GM23248 (cell line): ENCODE results near the gene WDR54. TPM values are rescaled to one million over a fixed set of nuclear protein-coding genes. Genes with fewer than 3 reads are reported as not detected.
A peak's percentile ranks its signal among the peaks of the same experiment; 100 is the strongest.

Experiments
- DNase-seq: peaks from one replicate; pipeline ENCODE4 v3.0.0-alpha.2; 2015
- H2AFZ ChIP-seq: fragments of 200-600 bp; sonication (generic); 2 replicates; pipeline ENCODE4 v1.6.1; 2016; ENCODE audit warnings: antibody characterized with exemption
- H3F3A ChIP-seq: fragments of 200-600 bp; sonication (generic); 2 replicates; pipeline ENCODE4 v1.6.1; 2016; ENCODE audit warnings: mild to moderate bottlenecking, antibody characterized with exemption, mixed run types; ENCODE audit not compliant: insufficient read depth
- H3K27ac ChIP-seq: fragments of 200-600 bp; sonication (generic); 2 replicates; pipeline ENCODE4 v1.5.1; 2016; ENCODE audit warnings: mild to moderate bottlenecking
- H3K27me3 ChIP-seq: fragments of 200-600 bp; sonication (generic); replicated peaks from 2 replicates; pipeline ENCODE4 v1.6.1; 2016; ENCODE audit warnings: mild to moderate bottlenecking; ENCODE audit not compliant: insufficient read depth
- H3K36me3 ChIP-seq: fragments of 200-600 bp; sonication (generic); 2 replicates; pipeline ENCODE4 v1.6.1; 2016; ENCODE audit warnings: low read depth, mild to moderate bottlenecking
- H3K4me1 ChIP-seq: fragments of 200-600 bp; sonication (generic); 2 replicates; pipeline ENCODE4 v1.6.1; 2016; ENCODE audit warnings: mild to moderate bottlenecking; ENCODE audit not compliant: insufficient read depth
- H3K4me2 ChIP-seq: fragments of 200-600 bp; sonication (generic); one replicate; pipeline ENCODE4 v1.6.1; 2016; ENCODE audit warnings: mild to moderate bottlenecking; ENCODE audit not compliant: unreplicated experiment
- H3K4me3 ChIP-seq: fragments of 200-600 bp; sonication (generic); 2 replicates; pipeline ENCODE4 v1.5.1; 2016; ENCODE audit warnings: mild to moderate bottlenecking
- H3K79me2 ChIP-seq: fragments of 200-600 bp; sonication (generic); 2 replicates; pipeline ENCODE4 v1.6.1; 2016; ENCODE audit warnings: mild to moderate bottlenecking; ENCODE audit not compliant: insufficient read depth
- H3K9ac ChIP-seq: fragments of 200-600 bp; sonication (generic); 2 replicates; pipeline ENCODE4 v1.6.1; 2016; ENCODE audit warnings: mild to moderate bottlenecking
- H3K9me2 ChIP-seq: fragments of 200-600 bp; sonication (generic); 2 replicates; pipeline ENCODE4 v1.6.1; 2016; ENCODE audit warnings: mixed run types, mild to moderate bottlenecking, moderate library complexity; ENCODE audit not compliant: insufficient read depth
- H3K9me3 ChIP-seq: fragments of 200-600 bp; sonication (generic); one replicate; pipeline ENCODE4 v1.6.1; 2017; ENCODE audit warnings: low read depth
- H4K20me1 ChIP-seq: fragments of 200-600 bp; sonication (generic); 2 replicates; pipeline ENCODE4 v1.6.0; 2016; ENCODE audit not compliant: insufficient read depth
- EZH2 ChIP-seq: fragments of 200-600 bp; sonication (generic); IDR thresholded peaks from 2 replicates; pipeline ENCODE4 v1.6.1; 2018; ENCODE audit warnings: antibody characterized with exemption, mild to moderate bottlenecking; ENCODE audit not compliant: insufficient read depth, poor library complexity, severe bottlenecking
- EZH2phosphoT487 ChIP-seq: fragments of 200-600 bp; sonication (generic); IDR thresholded peaks from 2 replicates; pipeline ENCODE4 v1.6.1; 2018; ENCODE audit warnings: antibody characterized with exemption, moderate library complexity, mild to moderate bottlenecking, low read depth; ENCODE audit not compliant: insufficient read depth
- WGBS, 2 experiments: methylation state at CpG; one replicate each; pipeline ENCODE4 v1.1.6; 2015 to 2017; ENCODE audit warnings: low lambda C conversion rate in 2 of 2, low coverage in 1 of 2; ENCODE audit errors: missing lambda C conversion rate in 2 of 2; 5-methylcytosine and 5-hydroxymethylcytosine counted together
- in situ Hi-C: fragments of 300-500 bp; cut with MboI; formaldehyde crosslinking; loops from 2 replicates; pipeline ENCODE4 v1.15.0; 2020
- polyA plus RNA-seq: library from polyadenylated mRNA; unstranded; fragments of >200 nt; fragmentation: Nextera tagmentation; extraction: Ambion mirVana; gene quantifications from 2 replicates; pipeline ENCODE4 v1.2.1, GENCODE V29; 2016
- total RNA-seq: library from RNA; depleted of rRNA; stranded (reverse); fragments of >200 nt; shearing (Covaris generic); gene quantifications from 2 replicates; pipeline ENCODE4 v1.2.3, GENCODE V29; 2014; rRNA removed

Gene WDR54
- total RNA-seq (33.4 and 45.0 TPM in 2 replicates), polyA plus RNA-seq (50.8 and 53.3 TPM in 2 replicates)

- TF ChIP-seq EZH2 (no peak), EZH2phosphoT487 (no peak)
- Histone ChIP-seq H4K20me1 (no peaks in the 10 kb centered on the region), H3K9me3 (no peaks in the 10 kb centered on the region), H3K4me3 (peak within 1 kb of the TSS; percentile 84), H3F3A (peaks cover 17% of the 10 kb centered on the region; the same call in 1 of the 2 replicates), H3K9me2 (no peaks in the 10 kb centered on the region), H3K27ac (peak within 1 kb of the TSS; percentile 88), H3K27me3 (no peaks in the 10 kb centered on the region), H3K4me2 (peak within 1 kb of the TSS; percentile 84), H3K9ac (peak within 1 kb of the TSS; percentile 86), H3K36me3 (no peaks in the 10 kb centered on the region), H3K4me1 (0 out of 2 replicates have a peak, but pooled peaks cover 6% of the 10 kb centered on the region), H3K79me2 (no peaks in the 10 kb centered on the region), H2AFZ (peak within 1 kb of the TSS; percentile 98)
- DNase-seq, result peak; percentile 97
- WGBS, 2 experiments, result 0 to 1% methylated on average over 56 to 57 of the region's 57 CpGs
- in situ Hi-C loops, result no loop called here
Observed at GRCh38 chr2:74421221-74421870, at the start of gene WDR54, which contains the start of gene C2orf81. TSS of gene WDR54 (plus strand) at chr2:74421730. CDS start at chr2:74422154, 424 bp downstream. TSS of gene C2orf81 (minus strand) at chr2:74421619. CDS start at chr2:74421560, 59 bp downstream.

DNA sequence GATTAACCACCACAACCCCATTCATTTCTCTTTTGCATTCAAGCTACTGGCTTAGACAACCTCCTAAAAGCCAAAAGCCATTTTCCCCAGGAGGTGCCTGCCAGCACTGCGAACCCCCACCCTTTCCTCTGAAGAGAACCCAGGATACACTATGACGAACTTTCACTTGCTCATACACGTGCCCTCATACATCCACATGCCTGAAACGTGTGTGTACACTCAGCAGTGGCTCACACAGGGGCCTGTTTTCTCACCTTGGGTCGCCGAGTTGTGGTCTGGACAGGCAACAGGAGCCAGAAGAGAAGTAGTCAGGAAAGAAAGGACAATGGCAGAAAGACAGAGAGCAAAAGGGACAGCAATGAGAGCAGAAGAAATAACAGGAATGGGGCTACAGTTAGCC lies 48.9 kb upstream of the WDR54 start:
- no peaks in the 10 kb centered on the region for H3K27me3 ChIP-seq
- no peak overlapping the region for H3K9ac ChIP-seq
- no peak overlapping the region for H3K4me2 ChIP-seq
- no peaks in the 10 kb centered on the region for H3K9me3 ChIP-seq
- peaks cover 27% of the 10 kb centered on the region; the same call in 1 of the 2 replicates for H3K36me3 ChIP-seq
- no peak for TF ChIP-seq EZH2
- TF ChIP-seq EZH2phosphoT487, result no peak
- in situ Hi-C loops, result no loop called here
- WGBS, 2 experiments, result 75 to 78% methylated on average over 6 of the region's 6 CpGs
- no peaks in the 10 kb centered on the region for H3K4me1 ChIP-seq
- no peak overlapping the region for H3K4me3 ChIP-seq
- DNase-seq, result no peak
- no peaks in the 10 kb centered on the region for H3K9me2 ChIP-seq
- no peak overlapping the region for H3K27ac ChIP-seq
- no peak overlapping the region for H2AFZ ChIP-seq
- H3F3A ChIP-seq, result no peaks in the 10 kb centered on the region
- peaks cover 50% of the 10 kb centered on the region for H3K79me2 ChIP-seq
- no peaks in the 10 kb centered on the region for H4K20me1 ChIP-seq

GRCh38 chr2:74373221-74373676 lies 48.3 kb upstream of the WDR54 start:
- TF ChIP-seq EZH2phosphoT487, result no peak
- TF ChIP-seq EZH2, result no peak
- DNase-seq, result peak; percentile 49
- Histone ChIP-seq H3K27ac (no peak overlapping the region), H3K9ac (no peak overlapping the region), H3K4me1 (no peaks in the 10 kb centered on the region; the same call in 1 of the 2 replicates), H3K27me3 (no peaks in the 10 kb centered on the region), H3K36me3 (peaks cover 21% of the 10 kb centered on the region; the same call in 1 of the 2 replicates), H3K79me2 (peaks cover 55% of the 10 kb centered on the region), H3K4me3 (no peak overlapping the region), H3K9me3 (no peaks in the 10 kb centered on the region), H2AFZ (no peak overlapping the region), H3F3A (no peaks in the 10 kb centered on the region), H3K4me2 (no peak overlapping the region), H3K9me2 (no peaks in the 10 kb centered on the region), H4K20me1 (no peaks in the 10 kb centered on the region)
- 75 to 79% methylated on average over 5 of the region's 5 CpGs for WGBS, 2 experiments
- in situ Hi-C loops, result no loop called here

DNA sequence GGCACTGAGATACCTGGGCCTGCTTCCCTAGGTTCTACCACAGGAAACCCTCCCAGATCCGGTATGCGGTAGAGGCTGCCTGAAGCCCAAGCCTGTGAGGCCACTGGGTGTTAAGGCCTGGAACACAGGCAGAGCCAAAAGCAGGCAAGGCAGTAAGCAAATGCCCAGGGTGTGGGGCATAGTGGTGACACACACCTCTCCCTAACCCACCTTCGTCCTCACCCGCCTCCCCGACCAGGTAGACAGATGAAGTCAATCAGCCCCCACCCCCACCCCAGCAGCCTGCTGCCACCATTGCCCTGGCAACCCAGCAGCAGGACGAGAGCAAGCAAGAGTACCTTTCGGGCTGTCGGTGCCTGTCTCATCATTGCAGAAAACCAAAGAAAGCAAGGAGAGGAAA lies 47.5 kb upstream of the WDR54 start:
- Histone ChIP-seq H3K36me3 (peaks cover 17% of the 10 kb centered on the region; the same call in 1 of the 2 replicates), H4K20me1 (no peaks in the 10 kb centered on the region), H3K4me3 (no peak overlapping the region), H3K9ac (no peak overlapping the region), H3K4me1 (peaks cover 7% of the 10 kb centered on the region), H3K9me2 (no peaks in the 10 kb centered on the region), H2AFZ (no peak overlapping the region), H3K4me2 (no peak overlapping the region), H3F3A (no peaks in the 10 kb centered on the region), H3K27me3 (no peaks in the 10 kb centered on the region), H3K27ac (no peak overlapping the region), H3K79me2 (peaks cover 63% of the 10 kb centered on the region), H3K9me3 (no peaks in the 10 kb centered on the region)
- in situ Hi-C loops, result no loop called here
- DNase-seq, result no peak
- TF ChIP-seq EZH2, result no peak
- TF ChIP-seq EZH2phosphoT487, result no peak
- 86 to 88% methylated on average over 8 of the region's 8 CpGs for WGBS, 2 experiments
